ENCODE data around the gene TEDC1.
A peak's percentile ranks its signal among the peaks of the same experiment; 100 is the strongest.

Gene TEDC1

GRCh38 chr14:105532735-105533141, 41.7 kb downstream of the TEDC1 start:
- no peak; the same call in 1 of the 2 replicates for TF ChIP-seq CTCF (IDR thresholded peaks at IDR 0.05)

GRCh38 chr14:105533391-105533790, 42.3 kb downstream of the TEDC1 start:
- TF ChIP-seq CTCF (IDR thresholded peaks at IDR 0.05) = no peak

- TF ChIP-seq CTCF (IDR thresholded peaks at IDR 0.05) = no peak
These were observed 42.9 kb downstream of the TEDC1 start for GRCh38 chr14:105533811-105534498.

- TF ChIP-seq CTCF (IDR thresholded peaks at IDR 0.05) = no peak
These were observed 43.5 kb downstream of the TEDC1 start for GRCh38 chr14:105534586-105534985.

- TF ChIP-seq CTCF (IDR thresholded peaks at IDR 0.05) = no peak
These were observed 45.0 kb downstream of the TEDC1 start for GRCh38 chr14:105536051-105536450.

- TF ChIP-seq CTCF (IDR thresholded peaks at IDR 0.05) = no peak
These were observed 45.9 kb downstream of the TEDC1 start for GRCh38 chr14:105536691-105537579.

GRCh38 chr14:105537580-105538474, 46.8 kb downstream of the TEDC1 start:
- peak; percentile 96 for TF ChIP-seq CTCF (IDR thresholded peaks at IDR 0.05)

All from LNCAP (cell line).